ENCODE results near the gene DEPP1. TPM values are rescaled to one million over a fixed set of nuclear protein-coding genes. Genes with fewer than 3 reads are reported as not detected.

DEPP1 gene
- total RNA-seq, 1 donor from 2014 or later: 20.1 TPM

Other genes with a start within 250 kb of the DEPP1 start
- gene TMEM72, start 67.5 kb downstream of the DEPP1 start, total RNA-seq: not detected in 2 replicates
- 14.5 and 23.1 TPM in 2 replicates for gene RASSF4, start 19.0 kb downstream of the DEPP1 start, total RNA-seq
- gene ZNF22, start 22.1 kb upstream of the DEPP1 start, total RNA-seq: 17.8 and 24.6 TPM in 2 replicates

All from epithelial cell of proximal tubule (primary cell).